Measurements from ENCODE around the gene PIK3C3.

DNA sequence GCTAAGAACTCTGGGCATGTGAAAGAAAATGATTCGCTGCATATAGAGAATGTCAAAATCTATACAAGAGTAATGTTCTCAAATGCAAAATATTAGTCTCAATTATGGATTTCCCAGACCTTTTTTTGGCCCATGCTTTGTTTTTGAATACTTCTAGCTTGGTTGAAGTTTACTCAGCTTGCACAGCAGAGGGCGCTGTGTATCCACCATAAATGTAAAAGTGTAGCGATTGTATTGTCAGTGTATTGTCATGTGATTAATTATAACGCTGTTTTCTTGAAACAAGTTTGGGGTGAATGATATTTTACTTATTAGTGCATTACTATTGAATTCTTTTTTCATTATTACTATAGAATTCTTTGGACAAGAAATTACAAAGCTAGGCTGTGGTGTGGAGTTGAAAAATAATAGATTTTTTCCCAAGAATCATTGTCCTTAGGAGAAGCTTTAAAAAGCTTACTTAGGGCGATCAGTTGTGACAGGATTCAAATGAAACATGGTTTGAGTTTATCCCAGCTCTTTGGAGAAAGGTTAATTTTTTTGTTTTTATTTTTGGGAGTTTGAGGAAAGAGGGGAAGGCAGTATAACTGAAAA is 98.3 kb downstream of the PIK3C3 start:
- TF ChIP-seq ESRRG (CRISPR knock-in tag; IDR thresholded peaks at IDR 0.05), result no peak
- no peak for TF ChIP-seq SNAI2 (CRISPR knock-in tag; IDR thresholded peaks at IDR 0.05)
- no peak for TF ChIP-seq ZNF8 (CRISPR knock-in tag; IDR thresholded peaks at IDR 0.05)
- TF ChIP-seq, protein P1, sequence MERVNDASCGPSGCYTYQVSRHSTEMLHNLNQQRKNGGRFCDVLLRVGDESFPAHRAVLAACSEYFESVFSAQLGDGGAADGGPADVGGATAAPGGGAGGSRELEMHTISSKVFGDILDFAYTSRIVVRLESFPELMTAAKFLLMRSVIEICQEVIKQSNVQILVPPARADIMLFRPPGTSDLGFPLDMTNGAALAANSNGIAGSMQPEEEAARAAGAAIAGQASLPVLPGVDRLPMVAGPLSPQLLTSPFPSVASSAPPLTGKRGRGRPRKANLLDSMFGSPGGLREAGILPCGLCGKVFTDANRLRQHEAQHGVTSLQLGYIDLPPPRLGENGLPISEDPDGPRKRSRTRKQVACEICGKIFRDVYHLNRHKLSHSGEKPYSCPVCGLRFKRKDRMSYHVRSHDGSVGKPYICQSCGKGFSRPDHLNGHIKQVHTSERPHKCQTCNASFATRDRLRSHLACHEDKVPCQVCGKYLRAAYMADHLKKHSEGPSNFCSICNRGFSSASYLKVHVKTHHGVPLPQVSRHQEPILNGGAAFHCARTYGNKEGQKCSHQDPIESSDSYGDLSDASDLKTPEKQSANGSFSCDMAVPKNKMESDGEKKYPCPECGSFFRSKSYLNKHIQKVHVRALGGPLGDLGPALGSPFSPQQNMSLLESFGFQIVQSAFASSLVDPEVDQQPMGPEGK (CRISPR knock-in tag; IDR thresholded peaks at IDR 0.05; ENCODE audit: borderline replicate concordance), result no peak
- TF ChIP-seq, protein P2, sequence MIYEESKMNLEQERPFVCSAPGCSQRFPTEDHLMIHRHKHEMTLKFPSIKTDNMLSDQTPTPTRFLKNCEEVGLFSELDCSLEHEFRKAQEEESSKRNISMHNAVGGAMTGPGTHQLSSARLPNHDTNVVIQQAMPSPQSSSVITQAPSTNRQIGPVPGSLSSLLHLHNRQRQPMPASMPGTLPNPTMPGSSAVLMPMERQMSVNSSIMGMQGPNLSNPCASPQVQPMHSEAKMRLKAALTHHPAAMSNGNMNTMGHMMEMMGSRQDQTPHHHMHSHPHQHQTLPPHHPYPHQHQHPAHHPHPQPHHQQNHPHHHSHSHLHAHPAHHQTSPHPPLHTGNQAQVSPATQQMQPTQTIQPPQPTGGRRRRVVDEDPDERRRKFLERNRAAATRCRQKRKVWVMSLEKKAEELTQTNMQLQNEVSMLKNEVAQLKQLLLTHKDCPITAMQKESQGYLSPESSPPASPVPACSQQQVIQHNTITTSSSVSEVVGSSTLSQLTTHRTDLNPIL (CRISPR knock-in tag; IDR thresholded peaks at IDR 0.05; ENCODE audit: low read depth), result no peak
- TF ChIP-seq BACH2 (CRISPR knock-in tag; IDR thresholded peaks at IDR 0.05; ENCODE audit: borderline replicate concordance), result no peak
- TF ChIP-seq TOX (CRISPR knock-in tag; IDR thresholded peaks at IDR 0.05; ENCODE audit: borderline replicate concordance), result no peak
